ENCODE results near the gene UBA7.

- TF ChIP-seq POLR2AphosphoS5 (IDR thresholded peaks at IDR 0.05; ENCODE audit: insufficient read depth, low read depth, low read length) (no peak), CTCF (IDR thresholded peaks at IDR 0.05; ENCODE audit: extremely low read depth in 1 of 2, insufficient read depth in 1 of 2, low read depth in 1 of 2, low read length in 2 of 2) (no peak)
Measured at GRCh38 chr3:49761661-49762060, 52.1 kb downstream of the UBA7 start.
